Esophagus squamous epithelium (tissue), 5 donors: ENCODE measurements around the gene THSD7A. TPM values are rescaled to one million over a fixed set of nuclear protein-coding genes. Genes with fewer than 3 reads are reported as not detected.
"Not testable (repeated sequence)": the region's sequence is repeated elsewhere in the genome, so short reads cannot be mapped to it uniquely, and the experiment has no call there.

Experiments
- DNase-seq: peaks from one replicate; lab custom pipeline; 2025; lab: John Stamatoyannopoulos, UW
- H3K27ac ChIP-seq, 4 donors: fragments of 200-600 bp; sonication (generic); one replicate each; pipeline ENCODE4 v1.5.1; 2016 to 2019; ENCODE audit warnings: mild to moderate bottlenecking in 1 of 4
- H3K27me3 ChIP-seq, 4 donors: fragments of 200-600 bp; sonication (generic); 1 replicate in 3 of 4; 2 replicates in 1 of 4; pipeline versions ENCODE4 v1.5.1 to v1.6.0; 2017 to 2021; ENCODE audit warnings: antibody characterized with exemption in 1 of 4
- H3K36me3 ChIP-seq, 3 donors: fragments of 200-600 bp; sonication (generic); one replicate each; pipeline ENCODE4 v1.5.1; 2016 to 2019
- H3K4me1 ChIP-seq, 3 donors: fragments of 200-600 bp; sonication (generic); one replicate each; pipeline ENCODE4 v1.5.1; 2017 to 2019
- H3K4me3 ChIP-seq, 4 donors: fragments of 200-600 bp; sonication (generic); 1 replicate in 3 of 4; 2 replicates in 1 of 4; pipeline ENCODE4 v1.5.1; 2016 to 2019; ENCODE audit warnings: mild to moderate bottlenecking in 2 of 4, moderate library complexity in 1 of 4
- H3K9me3 ChIP-seq, 3 donors: fragments of 200-600 bp; sonication (generic); one replicate each; pipeline ENCODE4 v1.5.1; 2016 to 2019
- CTCF ChIP-seq, 6 experiments: fragments of 450-650 bp in 4 of 6; fragments of 200-600 bp in 2 of 6; sonication (generic) in 2 of 6; IDR thresholded peaks; one replicate each; pipeline ENCODE4 v1.5.1; 2016 to 2019; ENCODE audit warnings: antibody characterized with exemption in 6 of 6, mild to moderate bottlenecking in 4 of 6, moderate library complexity in 4 of 6
- POLR2A ChIP-seq, 4 donors: fragments of 450-650 bp; IDR thresholded peaks; one replicate each; pipeline ENCODE4 v1.6.1; 2017; ENCODE audit warnings: antibody characterized with exemption in 4 of 4, mild to moderate bottlenecking in 4 of 4, moderate library complexity in 3 of 4
- WGBS, 2 donors: methylation state at CpG; one replicate each; pipeline ENCODE4 v1.1.5; 2018; 5-methylcytosine and 5-hydroxymethylcytosine counted together
- intact Hi-C: fragments of 100-400 bp; cut with DNase I; formaldehyde crosslinking; loops from one replicate; pipeline ENCODE4 v1.15.0; 2022
- total RNA-seq, 4 donors: library from RNA; depleted of rRNA; stranded (reverse); fragments of >200 nt; gene quantifications; one replicate each; pipeline ENCODE4 v1.1.0, GENCODE V29; 2016
- donor health status: DM: yes; HTN: yes; CAD: no.

THSD7A gene
- total RNA-seq, 4 donors from 2014 or later, result 0.57 to 2.5 (median 1.4) TPM; not detected in 1

- no peaks in the 10 kb centered on the region for H3K4me1 ChIP-seq
- H3K9me3 ChIP-seq, result no peaks in the 10 kb centered on the region
- no peaks in the 10 kb centered on the region for H3K27me3 ChIP-seq
- no peaks in the 10 kb centered on the region for H3K36me3 ChIP-seq
- WGBS, 2 donors, result 50 to 58% methylated on average over 3 of the region's 3 CpGs
- no peak for DNase-seq
- H3K27ac ChIP-seq, result no peak overlapping the region
- intact Hi-C loops, result no loop called here
- H3K4me3 ChIP-seq, result no peak overlapping the region
- TF ChIP-seq POLR2A (IDR thresholded peaks at IDR 0.05), result no peak
Observed at GRCh38 chr7:11452476-11452875, 379.5 kb downstream of the THSD7A start.

GRCh38 chr7:11450281-11450680 is 381.7 kb downstream of the THSD7A start:
- Histone ChIP-seq H3K4me1 (no peaks in the 10 kb centered on the region), H3K9me3 (no peaks in the 10 kb centered on the region), H3K36me3 (no peaks in the 10 kb centered on the region), H3K27me3 (no peaks in the 10 kb centered on the region), H3K4me3 (no peak overlapping the region), H3K27ac (no peak overlapping the region)
- intact Hi-C loops, result no loop called here
- 8 to 45% methylated on average over 1 of the region's 1 CpG for whole genome bisulfite sequencing, 2 donors
- no peak for TF ChIP-seq CTCF (IDR thresholded peaks at IDR 0.05)
- TF ChIP-seq POLR2A (IDR thresholded peaks at IDR 0.05), result no peak
- no peak for DNase-seq

- H3K36me3 ChIP-seq, result no peaks in the 10 kb centered on the region
- DNase-seq, result no peak
- H3K9me3 ChIP-seq, result no peaks in the 10 kb centered on the region
- intact Hi-C loops, result no loop called here
- H3K27ac ChIP-seq, result no peak overlapping the region
- no peaks in the 10 kb centered on the region for H3K27me3 ChIP-seq
- 61 to 62% methylated on average over 3 of the region's 3 CpGs for WGBS, 2 donors
- TF ChIP-seq CTCF (IDR thresholded peaks at IDR 0.05) (no peak), POLR2A (IDR thresholded peaks at IDR 0.05) (no peak)
- no peaks in the 10 kb centered on the region for H3K4me1 ChIP-seq
- no peak overlapping the region for H3K4me3 ChIP-seq
Observed at GRCh38 chr7:11449316-11449715, 382.7 kb downstream of the THSD7A start.

GRCh38 chr7:11448323-11448722 is 383.7 kb downstream of the THSD7A start:
- intact Hi-C loops, result no loop called here
- Histone ChIP-seq H3K27ac (no peak overlapping the region), H3K9me3 (no peaks in the 10 kb centered on the region), H3K4me3 (no peak overlapping the region), H3K4me1 (no peaks in the 10 kb centered on the region), H3K36me3 (no peaks in the 10 kb centered on the region), H3K27me3 (no peaks in the 10 kb centered on the region)
- 84 to 88% methylated on average over 4 of the region's 4 CpGs for WGBS, 2 donors
- no peak for DNase-seq
- TF ChIP-seq CTCF (IDR thresholded peaks at IDR 0.05) (no peak), POLR2A (IDR thresholded peaks at IDR 0.05) (no peak)

GRCh38 chr7:11447106-11447505 is 384.9 kb downstream of the THSD7A start:
- TF ChIP-seq CTCF (IDR thresholded peaks at IDR 0.05) (no peak), POLR2A (IDR thresholded peaks at IDR 0.05) (no peak)
- no peaks in the 10 kb centered on the region for H3K36me3 ChIP-seq
- 78 to 80% methylated on average over 4 of the region's 4 CpGs for WGBS, 2 donors

GRCh38 chr7:11443934-11444333 is 388.1 kb downstream of the THSD7A start:
- H3K36me3 ChIP-seq, DNase-seq, H3K4me3 ChIP-seq, intact Hi-C loops, H3K4me1 ChIP-seq, H3K9me3 ChIP-seq, H3K27ac ChIP-seq, H3K27me3 ChIP-seq: not testable (repeated sequence)
- 67 to 74% methylated on average over 4 of the region's 4 CpGs for WGBS, 2 donors

More at GRCh38 chr7:11447106-11447505, 384.9 kb downstream of the THSD7A start:
- intact Hi-C loops, result no loop called here
- Histone ChIP-seq H3K9me3 (no peaks in the 10 kb centered on the region), H3K27ac (no peak overlapping the region), H3K4me3 (no peak overlapping the region), H3K4me1 (no peaks in the 10 kb centered on the region), H3K27me3 (no peaks in the 10 kb centered on the region)
- no peak for DNase-seq
